SK-N-SH treated with all-trans-retinoic acid at 6 μM for 48 hours (cell line): ENCODE measurements around the gene ARHGAP24.

Experiments used
- ATAC-seq: fragments of 200-7000 bp; cut with Tn5 transposase; 3 replicates; pipeline ENCODE4 v1.9.1; 2020; ENCODE audit warnings: mild to moderate bottlenecking, moderate library complexity
- ARNTL ChIP-seq: fragments of 450-650 bp; formaldehyde crosslinking; IDR thresholded peaks from 2 replicates; pipeline ENCODE4 v1.5.0; 2020; ENCODE audit warnings: low read depth, mild to moderate bottlenecking, moderate library complexity, borderline replicate concordance
- BACH2 ChIP-seq: fragments of 250-450 bp; sonication (Bioruptor Pico); IDR thresholded peaks from 2 replicates; pipeline ENCODE4 v1.9.0; 2021; ENCODE audit warnings: mild to moderate bottlenecking, borderline replicate concordance
- CSDC2 ChIP-seq: fragments of 250-450 bp; sonication (Bioruptor Pico); IDR thresholded peaks from 2 replicates; pipeline ENCODE4 v1.5.0; 2020; ENCODE audit warnings: mild to moderate bottlenecking, moderate library complexity
- CSRNP3 ChIP-seq: fragments of 250-450 bp; sonication (Bioruptor Pico); IDR thresholded peaks from 2 replicates; pipeline ENCODE4 v1.5.1; 2021; ENCODE audit warnings: mild to moderate bottlenecking, moderate library complexity
- ESRRG ChIP-seq: fragments of 250-450 bp; sonication (Bioruptor Pico); IDR thresholded peaks from 2 replicates; pipeline ENCODE4 v1.6.1; 2021; ENCODE audit warnings: mild to moderate bottlenecking
- GLIS3 ChIP-seq: fragments of 250-450 bp; sonication (Bioruptor Pico); IDR thresholded peaks from 2 replicates; pipeline ENCODE4 v1.5.0; 2020; ENCODE audit warnings: mild to moderate bottlenecking, moderate library complexity
- ISL1 ChIP-seq: fragments of 250-450 bp; sonication (Bioruptor Pico); IDR thresholded peaks from 2 replicates; pipeline ENCODE4 v2.1.2; 2022; ENCODE audit warnings: mild to moderate bottlenecking, moderate library complexity
- PATZ1 ChIP-seq: fragments of 250-450 bp; sonication (Bioruptor Pico); IDR thresholded peaks from 2 replicates; pipeline ENCODE4 v1.8.0; 2020; ENCODE audit warnings: mild to moderate bottlenecking, moderate library complexity, borderline replicate concordance
- POU6F1 ChIP-seq: fragments of 250-450 bp; sonication (Bioruptor Pico); IDR thresholded peaks from 2 replicates; pipeline ENCODE4 v1.8.0; 2021; ENCODE audit warnings: low read depth, mild to moderate bottlenecking, moderate library complexity, borderline replicate concordance
- PPARA ChIP-seq: fragments of 250-450 bp; sonication (Bioruptor Pico); IDR thresholded peaks from 2 replicates; pipeline ENCODE4 v1.5.0; 2020; ENCODE audit warnings: mild to moderate bottlenecking, borderline replicate concordance
- SNAI2 ChIP-seq: fragments of 250-450 bp; sonication (Bioruptor Pico); IDR thresholded peaks from 2 replicates; pipeline ENCODE4 v1.5.0; 2020; ENCODE audit warnings: mild to moderate bottlenecking, moderate library complexity
- TCF4 ChIP-seq: fragments of 250-450 bp; sonication (Bioruptor Pico); IDR thresholded peaks from 2 replicates; pipeline ENCODE4 v1.8.0; 2021; ENCODE audit warnings: mild to moderate bottlenecking, moderate library complexity, borderline replicate concordance
- TSHZ2 ChIP-seq: fragments of 250-450 bp; sonication (Bioruptor Pico); IDR thresholded peaks from 2 replicates; pipeline ENCODE4 v1.5.0; 2020; ENCODE audit warnings: mild to moderate bottlenecking, moderate library complexity
- ZC3H10 ChIP-seq: fragments of 250-450 bp; sonication (Bioruptor Pico); IDR thresholded peaks from 2 replicates; pipeline ENCODE4 v1.5.1; 2021; ENCODE audit warnings: mild to moderate bottlenecking, moderate library complexity
- ZFP30 ChIP-seq: fragments of 450-650 bp; formaldehyde crosslinking; IDR thresholded peaks from 2 replicates; pipeline ENCODE4 v1.5.0; 2022; ENCODE audit warnings: mild to moderate bottlenecking, moderate library complexity
- ZNF70 ChIP-seq: fragments of 450-650 bp; formaldehyde crosslinking; IDR thresholded peaks from 2 replicates; pipeline ENCODE4 v1.5.0; 2020; ENCODE audit warnings: mild to moderate bottlenecking, moderate library complexity

ARHGAP24 gene

GRCh38 chr4:85919200-85919887 is 444.4 kb downstream of the ARHGAP24 start:
- no peak for ATAC-seq
- TF ChIP-seq ARNTL (CRISPR knock-in tag) (no peak), ZC3H10 (CRISPR knock-in tag) (no peak), GLIS3 (CRISPR knock-in tag) (no peak), ESRRG (CRISPR knock-in tag) (no peak), PATZ1 (CRISPR knock-in tag) (no peak), CSDC2 (CRISPR knock-in tag) (no peak)

GRCh38 chr4:85925071-85925470 is 450.1 kb downstream of the ARHGAP24 start:
- ATAC-seq: no peak
- TF ChIP-seq POU6F1 (CRISPR knock-in tag): no peak
- TF ChIP-seq ZFP30 (CRISPR knock-in tag): no peak
- TF ChIP-seq PATZ1 (CRISPR knock-in tag): no peak
- TF ChIP-seq CSRNP3 (CRISPR knock-in tag): no peak
- TF ChIP-seq ISL1 (CRISPR knock-in tag): no peak
- TF ChIP-seq ZNF70 (CRISPR knock-in tag): no peak
- TF ChIP-seq PPARA (CRISPR knock-in tag): no peak
- no peak for TF ChIP-seq BACH2
- TF ChIP-seq, all 23 proteins: peak for 0

GRCh38 chr4:85928775-85929591 is 454.0 kb downstream of the ARHGAP24 start:
- ATAC-seq: peak; percentile 21; the same call in 1 of the 3 replicates
- no peak for TF ChIP-seq ZNF70 (CRISPR knock-in tag)
- TF ChIP-seq ZFP30 (CRISPR knock-in tag): no peak
- TF ChIP-seq PATZ1 (CRISPR knock-in tag): no peak
- no peak for TF ChIP-seq CSRNP3 (CRISPR knock-in tag)
- no peak for TF ChIP-seq PPARA (CRISPR knock-in tag)
- TF ChIP-seq TCF4 (CRISPR knock-in tag): no peak
- no peak for TF ChIP-seq POU6F1 (CRISPR knock-in tag)
- no peak for TF ChIP-seq ARNTL (CRISPR knock-in tag)
- TF ChIP-seq SNAI2 (CRISPR knock-in tag): no peak
- TF ChIP-seq ESRRG (CRISPR knock-in tag): no peak
- no peak for TF ChIP-seq ZC3H10 (CRISPR knock-in tag)
- TF ChIP-seq TSHZ2: no peak
